Measurements from ENCODE around the gene SLC35F1.

Gene SLC35F1

DNA sequence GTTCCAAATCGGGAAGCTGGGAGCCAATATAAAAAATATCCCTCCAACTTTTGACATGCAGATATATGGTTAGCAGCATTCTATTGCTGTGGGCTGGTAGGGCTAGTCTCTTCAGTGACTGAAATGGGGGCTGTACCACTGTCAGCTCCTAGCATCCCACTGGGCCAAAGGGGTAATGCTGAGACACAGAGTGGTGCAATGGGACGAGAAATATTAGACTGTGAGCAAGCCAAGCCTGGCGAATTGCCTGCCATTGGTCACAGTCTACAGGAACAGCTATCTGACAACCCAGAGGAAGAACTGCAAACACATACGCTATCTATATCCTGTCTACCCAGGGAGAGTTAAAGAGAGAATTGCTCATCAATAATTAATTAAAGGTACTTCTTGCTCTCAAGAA, 3.5 kb downstream of the SLC35F1 start:
- TF ChIP-seq SPI1 (IDR thresholded peaks at IDR 0.05; ENCODE audit: borderline replicate concordance, low read depth) (no peak), GABPA (IDR thresholded peaks at IDR 0.05; ENCODE audit: low read depth) (no peak), POLR2AphosphoS5 (IDR thresholded peaks at IDR 0.05; ENCODE audit: low read depth) (no peak)
- TF ChIP-seq, protein P1, sequence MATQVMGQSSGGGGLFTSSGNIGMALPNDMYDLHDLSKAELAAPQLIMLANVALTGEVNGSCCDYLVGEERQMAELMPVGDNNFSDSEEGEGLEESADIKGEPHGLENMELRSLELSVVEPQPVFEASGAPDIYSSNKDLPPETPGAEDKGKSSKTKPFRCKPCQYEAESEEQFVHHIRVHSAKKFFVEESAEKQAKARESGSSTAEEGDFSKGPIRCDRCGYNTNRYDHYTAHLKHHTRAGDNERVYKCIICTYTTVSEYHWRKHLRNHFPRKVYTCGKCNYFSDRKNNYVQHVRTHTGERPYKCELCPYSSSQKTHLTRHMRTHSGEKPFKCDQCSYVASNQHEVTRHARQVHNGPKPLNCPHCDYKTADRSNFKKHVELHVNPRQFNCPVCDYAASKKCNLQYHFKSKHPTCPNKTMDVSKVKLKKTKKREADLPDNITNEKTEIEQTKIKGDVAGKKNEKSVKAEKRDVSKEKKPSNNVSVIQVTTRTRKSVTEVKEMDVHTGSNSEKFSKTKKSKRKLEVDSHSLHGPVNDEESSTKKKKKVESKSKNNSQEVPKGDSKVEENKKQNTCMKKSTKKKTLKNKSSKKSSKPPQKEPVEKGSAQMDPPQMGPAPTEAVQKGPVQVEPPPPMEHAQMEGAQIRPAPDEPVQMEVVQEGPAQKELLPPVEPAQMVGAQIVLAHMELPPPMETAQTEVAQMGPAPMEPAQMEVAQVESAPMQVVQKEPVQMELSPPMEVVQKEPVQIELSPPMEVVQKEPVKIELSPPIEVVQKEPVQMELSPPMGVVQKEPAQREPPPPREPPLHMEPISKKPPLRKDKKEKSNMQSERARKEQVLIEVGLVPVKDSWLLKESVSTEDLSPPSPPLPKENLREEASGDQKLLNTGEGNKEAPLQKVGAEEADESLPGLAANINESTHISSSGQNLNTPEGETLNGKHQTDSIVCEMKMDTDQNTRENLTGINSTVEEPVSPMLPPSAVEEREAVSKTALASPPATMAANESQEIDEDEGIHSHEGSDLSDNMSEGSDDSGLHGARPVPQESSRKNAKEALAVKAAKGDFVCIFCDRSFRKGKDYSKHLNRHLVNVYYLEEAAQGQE (IDR thresholded peaks at IDR 0.05; ENCODE audit: insufficient replicate concordance, low read depth), result no peak
- TF ChIP-seq, protein P2, sequence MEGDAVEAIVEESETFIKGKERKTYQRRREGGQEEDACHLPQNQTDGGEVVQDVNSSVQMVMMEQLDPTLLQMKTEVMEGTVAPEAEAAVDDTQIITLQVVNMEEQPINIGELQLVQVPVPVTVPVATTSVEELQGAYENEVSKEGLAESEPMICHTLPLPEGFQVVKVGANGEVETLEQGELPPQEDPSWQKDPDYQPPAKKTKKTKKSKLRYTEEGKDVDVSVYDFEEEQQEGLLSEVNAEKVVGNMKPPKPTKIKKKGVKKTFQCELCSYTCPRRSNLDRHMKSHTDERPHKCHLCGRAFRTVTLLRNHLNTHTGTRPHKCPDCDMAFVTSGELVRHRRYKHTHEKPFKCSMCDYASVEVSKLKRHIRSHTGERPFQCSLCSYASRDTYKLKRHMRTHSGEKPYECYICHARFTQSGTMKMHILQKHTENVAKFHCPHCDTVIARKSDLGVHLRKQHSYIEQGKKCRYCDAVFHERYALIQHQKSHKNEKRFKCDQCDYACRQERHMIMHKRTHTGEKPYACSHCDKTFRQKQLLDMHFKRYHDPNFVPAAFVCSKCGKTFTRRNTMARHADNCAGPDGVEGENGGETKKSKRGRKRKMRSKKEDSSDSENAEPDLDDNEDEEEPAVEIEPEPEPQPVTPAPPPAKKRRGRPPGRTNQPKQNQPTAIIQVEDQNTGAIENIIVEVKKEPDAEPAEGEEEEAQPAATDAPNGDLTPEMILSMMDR (IDR thresholded peaks at IDR 0.05; ENCODE audit: insufficient read depth, low read length), result no peak
- no peak for DNase-seq (ENCODE audit: low read depth in 1 of 2, low spot score in 1 of 2)
- no peak overlapping the region for H3K4me3 ChIP-seq (replicated peaks; ENCODE audit: insufficient read depth, low read length)
- peaks cover 38% of the 10 kb centered on the region for H3K27me3 ChIP-seq (ENCODE audit: insufficient read depth, poor library complexity, severe bottlenecking)
- no peak overlapping the region for H3K27ac ChIP-seq (replicated peaks)

DNA sequence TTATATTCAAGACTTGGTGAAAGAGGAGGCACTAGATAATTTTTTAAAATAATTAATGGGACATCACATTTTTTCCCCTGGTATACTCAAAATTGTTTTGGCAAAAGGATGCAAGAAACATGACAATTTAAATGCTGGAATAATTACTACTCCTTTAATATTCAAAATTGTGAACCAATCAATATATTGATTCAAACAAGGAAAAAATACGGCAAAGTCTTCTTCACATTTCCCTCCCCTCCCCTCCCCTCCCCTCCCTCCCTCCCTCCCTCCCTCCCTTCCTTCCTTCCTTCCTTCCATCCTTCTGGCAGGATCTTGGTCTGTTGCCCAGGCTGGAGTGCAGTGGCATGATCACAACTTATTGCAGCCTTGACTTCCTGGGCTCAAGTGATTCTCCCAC, 4.1 kb downstream of the SLC35F1 start:
- TF ChIP-seq, protein P2 (IDR thresholded peaks at IDR 0.05; ENCODE audit: insufficient read depth, low read length), result no peak
- TF ChIP-seq GABPA (IDR thresholded peaks at IDR 0.05; ENCODE audit: low read depth) (no peak), POLR2AphosphoS5 (IDR thresholded peaks at IDR 0.05; ENCODE audit: low read depth) (no peak), SPI1 (IDR thresholded peaks at IDR 0.05; ENCODE audit: borderline replicate concordance, low read depth) (no peak)
- TF ChIP-seq, protein P1 (IDR thresholded peaks at IDR 0.05; ENCODE audit: insufficient replicate concordance, low read depth), result no peak
- no peak overlapping the region for H3K4me3 ChIP-seq (replicated peaks; ENCODE audit: insufficient read depth, low read length)
- no peak for DNase-seq (ENCODE audit: low read depth in 1 of 2, low spot score in 1 of 2)
- H3K27me3 ChIP-seq (ENCODE audit: insufficient read depth, poor library complexity, severe bottlenecking), result peaks cover 32% of the 10 kb centered on the region
- no peak overlapping the region for H3K27ac ChIP-seq (replicated peaks)

DNA sequence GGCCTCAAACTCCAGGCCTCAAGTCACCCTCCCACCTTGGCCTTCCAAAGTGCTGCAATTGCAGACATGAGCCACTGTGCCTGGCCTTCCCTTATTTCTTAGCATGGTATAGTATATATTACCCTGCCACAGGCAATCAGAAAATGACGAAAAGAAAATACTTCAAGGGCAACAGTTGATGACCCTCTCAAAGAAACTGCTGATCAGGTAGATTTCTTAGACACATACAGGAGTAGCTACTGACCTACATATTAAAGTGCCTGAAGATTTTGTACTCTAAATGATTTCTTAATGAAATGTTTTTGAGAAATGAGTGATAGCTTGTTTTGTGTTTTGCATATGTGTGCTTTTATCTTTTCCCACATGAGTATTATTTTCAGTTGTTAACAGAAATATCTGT, 4.6 kb downstream of the SLC35F1 start:
- Histone ChIP-seq H3K4me3 (replicated peaks; ENCODE audit: insufficient read depth, low read length) (no peak overlapping the region), H3K27ac (replicated peaks) (no peak overlapping the region), H3K27me3 (ENCODE audit: insufficient read depth, poor library complexity, severe bottlenecking) (peaks cover 27% of the 10 kb centered on the region)
- DNase-seq (ENCODE audit: low read depth in 1 of 2, low spot score in 1 of 2), result no peak
- TF ChIP-seq POLR2AphosphoS5 (IDR thresholded peaks at IDR 0.05; ENCODE audit: low read depth), result no peak
- TF ChIP-seq, protein P2 (IDR thresholded peaks at IDR 0.05; ENCODE audit: insufficient read depth, low read length), result no peak
- TF ChIP-seq SPI1 (IDR thresholded peaks at IDR 0.05; ENCODE audit: borderline replicate concordance, low read depth), result no peak
- no peak for TF ChIP-seq GABPA (IDR thresholded peaks at IDR 0.05; ENCODE audit: low read depth)
- TF ChIP-seq, protein P1 (IDR thresholded peaks at IDR 0.05; ENCODE audit: insufficient replicate concordance, low read depth), result no peak

Data from HL-60 (cell line).